HEK293 (cell line): ENCODE results near the gene STAB1.

Experiments used
- CTCF ChIA-PET: fragments of 350-600 bp; formaldehyde crosslinking; extraction: SDS; loops from one replicate; lab custom pipeline; 2021; ENCODE audit warnings: antibody characterized with exemption; lab: Yijun Ruan, JAX
- POLR2A ChIA-PET: fragments of 300-600 bp; formaldehyde crosslinking; extraction: SDS; loops from one replicate; lab custom pipeline; 2020; ENCODE audit warnings: antibody characterized with exemption, inconsistent platforms; lab: Yijun Ruan, JAX
- H3K27ac ChIP-seq: fragments of 200-500 bp; sonication (Bioruptor generic); 2 replicates; pipeline ENCODE4 v1.5.1; 2014; ENCODE audit warnings: low read depth, low read length, control low read depth, inconsistent platforms; ENCODE audit errors: extremely low read depth
- H3K36me3 ChIP-seq, 2 experiments: fragments of 200-500 bp in 1 of 2; sonication (Bioruptor generic) in 1 of 2; 1 replicate in 1 of 2; 2 replicates in 1 of 2; pipeline ENCODE4 v1.5.1; 2014 to 2017; ENCODE audit warnings: inconsistent platforms in 2 of 2, low read length in 2 of 2; ENCODE audit not compliant: control insufficient read depth in 2 of 2, insufficient read depth in 1 of 2
- H3K4me1 ChIP-seq: fragments of 200-500 bp; sonication (Bioruptor generic); 2 replicates; pipeline ENCODE4 v1.5.1; 2014; ENCODE audit warnings: mild to moderate bottlenecking, low read length, inconsistent platforms; ENCODE audit not compliant: control insufficient read depth, insufficient read depth
- H3K4me3 ChIP-seq: 2 replicates; pipeline ENCODE4 v1.5.1; 2011; ENCODE audit warnings: low read depth, mild to moderate bottlenecking, control low read depth, low read length, moderate library complexity
- H3K9me3 ChIP-seq: fragments of 200-500 bp; sonication (Bioruptor generic); 2 replicates; pipeline ENCODE4 v1.5.1; 2014; ENCODE audit warnings: low read depth, low read length, inconsistent platforms; ENCODE audit not compliant: control insufficient read depth, insufficient read depth
- OVOL3 ChIP-seq: fragments of 450-650 bp; formaldehyde crosslinking; IDR thresholded peaks from 2 replicates; pipeline ENCODE4 v1.5.1; 2016; ENCODE audit warnings: missing biosample characterization, missing genetic modification characterization
- PRDM1 ChIP-seq: fragments of 450-650 bp; formaldehyde crosslinking; IDR thresholded peaks from 2 replicates; pipeline ENCODE4; 2016; ENCODE audit warnings: missing biosample characterization, missing genetic modification characterization
- ZBTB49 ChIP-seq: fragments of 450-650 bp; formaldehyde crosslinking; IDR thresholded peaks from 2 replicates; pipeline ENCODE4 v1.5.1; 2016; ENCODE audit warnings: missing biosample characterization, missing genetic modification characterization, low read depth
- ZFP41 ChIP-seq: fragments of 450-650 bp; formaldehyde crosslinking; IDR thresholded peaks from 2 replicates; pipeline ENCODE4 v1.5.1; 2016; ENCODE audit warnings: missing biosample characterization, missing genetic modification characterization, borderline replicate concordance
- ZNF114 ChIP-seq: fragments of 450-650 bp; formaldehyde crosslinking; IDR thresholded peaks from 2 replicates; pipeline ENCODE4 v1.5.0; 2017; ENCODE audit warnings: missing biosample characterization, missing genetic modification characterization
- ZNF18 ChIP-seq: fragments of 450-650 bp; formaldehyde crosslinking; IDR thresholded peaks from 2 replicates; pipeline ENCODE4 v1.5.1; 2016; ENCODE audit warnings: missing biosample characterization, missing genetic modification characterization
- ZNF223 ChIP-seq: fragments of 450-650 bp; formaldehyde crosslinking; IDR thresholded peaks from 2 replicates; pipeline ENCODE4 v1.5.1; 2016; ENCODE audit warnings: missing biosample characterization, missing genetic modification characterization
- ZNF248 ChIP-seq: fragments of 450-650 bp; formaldehyde crosslinking; IDR thresholded peaks from 2 replicates; pipeline ENCODE4 v1.5.1; 2017; ENCODE audit warnings: missing biosample characterization, missing genetic modification characterization
- ZNF26 ChIP-seq: fragments of 450-650 bp; formaldehyde crosslinking; IDR thresholded peaks from 2 replicates; pipeline ENCODE4 v1.5.1; 2016; ENCODE audit warnings: missing biosample characterization, missing genetic modification characterization
- ZNF391 ChIP-seq: fragments of 450-650 bp; formaldehyde crosslinking; IDR thresholded peaks from 2 replicates; pipeline ENCODE4 v1.5.1; 2016; ENCODE audit warnings: low read depth, missing biosample characterization, missing genetic modification characterization, borderline replicate concordance
- ZNF433 ChIP-seq: fragments of 450-650 bp; formaldehyde crosslinking; IDR thresholded peaks from 2 replicates; pipeline ENCODE4 v1.5.1; 2016; ENCODE audit warnings: missing biosample characterization, missing genetic modification characterization, low read depth
- ZNF514 ChIP-seq: fragments of 450-650 bp; formaldehyde crosslinking; IDR thresholded peaks from 2 replicates; pipeline ENCODE4 v1.5.1; 2016; ENCODE audit warnings: missing biosample characterization, missing genetic modification characterization
- ZNF76 ChIP-seq: fragments of 450-650 bp; formaldehyde crosslinking; IDR thresholded peaks from 2 replicates; pipeline ENCODE4; 2016; ENCODE audit warnings: low read depth, missing biosample characterization, missing genetic modification characterization, borderline replicate concordance
- TF ChIP-seq, protein P1 (sequence below): fragments of 450-650 bp; formaldehyde crosslinking; IDR thresholded peaks from 2 replicates; pipeline ENCODE4 v1.5.1; 2016; ENCODE audit warnings: missing biosample characterization, missing genetic modification characterization
- TF ChIP-seq, protein P2 (sequence below): fragments of 450-650 bp; formaldehyde crosslinking; IDR thresholded peaks from 2 replicates; pipeline ENCODE4 v1.5.1; 2017; ENCODE audit warnings: missing biosample characterization, missing genetic modification characterization

The STAB1 gene

DNA sequence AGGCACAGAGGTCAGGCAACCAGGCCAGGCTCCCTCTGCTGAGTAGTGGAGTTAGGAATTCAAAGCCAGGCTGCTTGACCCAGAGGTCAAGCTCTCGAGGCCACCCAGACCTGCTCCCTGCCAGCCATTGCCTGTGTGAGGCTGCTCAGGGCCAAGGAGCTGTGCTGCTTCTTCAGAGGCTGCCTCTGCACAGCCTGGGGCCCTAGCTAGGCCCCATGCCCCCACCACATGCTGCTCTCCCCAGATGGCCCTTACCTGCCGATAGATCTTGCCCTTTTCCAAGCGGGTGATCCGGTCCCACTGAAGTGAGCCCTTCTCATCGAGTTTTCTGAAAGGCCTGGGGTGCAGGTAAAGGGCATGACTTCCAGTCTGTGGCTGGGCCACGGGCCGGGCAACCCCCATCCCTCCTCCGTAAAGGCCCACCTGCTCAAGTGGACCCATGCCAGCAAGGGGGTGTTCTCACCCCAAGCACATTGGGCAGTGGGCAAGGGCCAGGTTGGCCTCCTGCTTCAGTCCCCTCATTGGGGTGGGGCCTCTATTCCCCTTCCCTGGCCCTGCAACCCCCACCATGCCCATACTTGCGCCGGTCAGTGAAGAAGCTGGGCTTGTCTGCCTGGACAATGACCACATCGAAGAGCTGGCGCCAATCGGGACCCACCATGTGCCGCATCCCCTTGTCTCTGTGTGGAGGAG is 32.0 kb downstream of the STAB1 start:
- POLR2A ChIA-PET = interaction anchor here (0.6 to 1.7 kb wide), 3 partner anchors 9 to 288 kb away, joined by 3 to 5 read pairs (median 5); partner anchors contain the start of gene UQCC5
- H3K27ac ChIP-seq = no peak overlapping the region
- no peak overlapping the region for H3K4me3 ChIP-seq
- TF ChIP-seq ZFP41 (tag by site-specific recombination) (no peak), ZNF514 (tag by site-specific recombination) (no peak), ZNF248 (no peak), ZNF18 (tag by site-specific recombination) (no peak), OVOL3 (tag by site-specific recombination) (no peak), ZBTB49 (tag by site-specific recombination) (no peak), ZNF223 (no peak), ZNF26 (tag by site-specific recombination) (no peak), ZNF433 (tag by site-specific recombination) (no peak)
- TF ChIP-seq, protein P1, sequence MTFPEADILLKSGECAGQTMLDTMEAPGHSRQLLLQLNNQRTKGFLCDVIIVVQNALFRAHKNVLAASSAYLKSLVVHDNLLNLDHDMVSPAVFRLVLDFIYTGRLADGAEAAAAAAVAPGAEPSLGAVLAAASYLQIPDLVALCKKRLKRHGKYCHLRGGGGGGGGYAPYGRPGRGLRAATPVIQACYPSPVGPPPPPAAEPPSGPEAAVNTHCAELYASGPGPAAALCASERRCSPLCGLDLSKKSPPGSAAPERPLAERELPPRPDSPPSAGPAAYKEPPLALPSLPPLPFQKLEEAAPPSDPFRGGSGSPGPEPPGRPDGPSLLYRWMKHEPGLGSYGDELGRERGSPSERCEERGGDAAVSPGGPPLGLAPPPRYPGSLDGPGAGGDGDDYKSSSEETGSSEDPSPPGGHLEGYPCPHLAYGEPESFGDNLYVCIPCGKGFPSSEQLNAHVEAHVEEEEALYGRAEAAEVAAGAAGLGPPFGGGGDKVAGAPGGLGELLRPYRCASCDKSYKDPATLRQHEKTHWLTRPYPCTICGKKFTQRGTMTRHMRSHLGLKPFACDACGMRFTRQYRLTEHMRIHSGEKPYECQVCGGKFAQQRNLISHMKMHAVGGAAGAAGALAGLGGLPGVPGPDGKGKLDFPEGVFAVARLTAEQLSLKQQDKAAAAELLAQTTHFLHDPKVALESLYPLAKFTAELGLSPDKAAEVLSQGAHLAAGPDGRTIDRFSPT (tag by site-specific recombination) = no peak
- TF ChIP-seq, protein P2, sequence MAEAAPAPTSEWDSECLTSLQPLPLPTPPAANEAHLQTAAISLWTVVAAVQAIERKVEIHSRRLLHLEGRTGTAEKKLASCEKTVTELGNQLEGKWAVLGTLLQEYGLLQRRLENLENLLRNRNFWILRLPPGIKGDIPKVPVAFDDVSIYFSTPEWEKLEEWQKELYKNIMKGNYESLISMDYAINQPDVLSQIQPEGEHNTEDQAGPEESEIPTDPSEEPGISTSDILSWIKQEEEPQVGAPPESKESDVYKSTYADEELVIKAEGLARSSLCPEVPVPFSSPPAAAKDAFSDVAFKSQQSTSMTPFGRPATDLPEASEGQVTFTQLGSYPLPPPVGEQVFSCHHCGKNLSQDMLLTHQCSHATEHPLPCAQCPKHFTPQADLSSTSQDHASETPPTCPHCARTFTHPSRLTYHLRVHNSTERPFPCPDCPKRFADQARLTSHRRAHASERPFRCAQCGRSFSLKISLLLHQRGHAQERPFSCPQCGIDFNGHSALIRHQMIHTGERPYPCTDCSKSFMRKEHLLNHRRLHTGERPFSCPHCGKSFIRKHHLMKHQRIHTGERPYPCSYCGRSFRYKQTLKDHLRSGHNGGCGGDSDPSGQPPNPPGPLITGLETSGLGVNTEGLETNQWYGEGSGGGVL (tag by site-specific recombination) = no peak
- CTCF ChIA-PET = interaction anchor here (0.8 to 1.2 kb wide), 2 partner anchors 77 to 115 kb away, joined by 3 to 6 read pairs; no protein-coding TSS in a partner anchor
- H3K36me3 ChIP-seq = peaks cover 0 to 85% of the 10 kb centered on the region in 2 experiments; a peak in 1 of 3 replicates
- H3K9me3 ChIP-seq = no peaks in the 10 kb centered on the region
- H3K4me1 ChIP-seq = peaks cover 2% of the 10 kb centered on the region; the same call in 1 of the 2 replicates

DNA sequence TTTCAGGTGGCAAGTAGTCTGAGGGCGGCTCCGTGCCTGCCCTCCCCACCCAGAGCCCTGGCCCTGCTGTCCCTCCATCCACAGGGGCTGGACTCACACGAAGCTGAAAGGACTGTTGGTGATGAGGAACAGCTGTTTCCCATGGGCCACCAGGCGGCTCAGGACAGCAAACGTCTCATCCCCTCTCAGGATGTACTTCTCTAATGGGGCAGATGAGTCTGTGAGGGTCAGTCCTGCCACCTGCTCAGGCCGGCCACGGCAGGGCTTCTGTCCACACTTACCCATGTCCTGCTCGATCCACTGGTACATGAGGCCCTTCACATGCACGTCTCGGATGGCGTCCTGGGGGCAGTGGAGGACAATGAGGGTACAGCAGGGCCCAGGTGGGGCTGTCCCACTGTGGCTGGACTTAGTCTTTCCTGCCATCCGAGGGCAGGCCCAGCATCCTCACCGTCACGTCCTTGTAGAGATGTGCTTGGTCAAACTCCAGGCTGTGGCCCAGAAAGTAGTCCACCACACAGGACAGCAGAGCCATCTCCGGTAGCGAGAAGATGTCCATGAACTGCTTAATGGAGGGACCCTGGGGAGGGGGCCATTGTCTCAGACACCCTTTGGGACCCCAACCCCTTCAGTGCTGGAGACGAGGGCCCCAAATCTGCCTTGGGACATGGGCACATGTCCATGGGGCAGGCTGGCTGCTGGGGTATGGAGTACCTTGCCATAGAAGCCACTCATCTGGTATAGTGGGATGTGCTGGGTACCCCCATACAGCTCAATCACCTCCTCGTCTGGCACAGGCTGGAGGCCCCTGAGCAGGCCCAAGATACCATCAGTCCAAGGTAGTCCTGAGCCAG is 32.8 kb downstream of the STAB1 start:
- Histone ChIP-seq H3K27ac (no peak overlapping the region), H3K4me1 (peaks cover 4% of the 10 kb centered on the region; the same call in 1 of the 2 replicates), H3K4me3 (no peak overlapping the region), H3K9me3 (no peaks in the 10 kb centered on the region), H3K36me3 (peaks cover 0 to 85% of the 10 kb centered on the region in 2 experiments; a peak in 1 of 3 replicates)
- POLR2A ChIA-PET = no interaction called here
- CTCF ChIA-PET = no interaction called here
- no peak for TF ChIP-seq PRDM1
- TF ChIP-seq, protein P2 (tag by site-specific recombination) = no peak
- no peak for TF ChIP-seq ZNF114 (tag by site-specific recombination)
- no peak for TF ChIP-seq ZNF76 (tag by site-specific recombination)
- no peak for TF ChIP-seq ZNF391 (tag by site-specific recombination)
